A673 (cell line): ENCODE measurements around the gene TPSD1. TPM values are rescaled to one million over a fixed set of nuclear protein-coding genes. Genes with fewer than 3 reads are reported as not detected.
"Not testable (repeated sequence)": the region's sequence is repeated elsewhere in the genome, so short reads cannot be mapped to it uniquely, and the experiment has no call there.

Experiments
- BruUV-seq: library from RNA; stranded (reverse); fragments of 400-500 nt; replicated peaks from 2 replicates; lab custom pipeline; 2021; lab: Mats Ljungman, UMichigan
- CTCF ChIA-PET: fragments of 300-600 bp; sonication (Branson Sonifier 250); formaldehyde crosslinking; loops from one replicate; lab custom pipeline; 2022; ENCODE audit warnings: antibody characterized with exemption; lab: Charles Lee
- POLR2A ChIA-PET: fragments of 300-600 bp; sonication (Branson Sonifier 250); formaldehyde crosslinking; loops from one replicate; lab custom pipeline; 2022; ENCODE audit warnings: antibody characterized with exemption; ENCODE audit not compliant: low non-redundant PET; lab: Charles Lee
- DNase-seq: peaks from one replicate; pipeline ENCODE4 v3.0.0-alpha.2; 2015; ENCODE audit warnings: low spot score
- H3K27ac ChIP-seq: fragments of 200-600 bp; sonication (generic); 2 replicates; pipeline ENCODE4 v1.5.1; 2016; ENCODE audit warnings: mixed run types, low read depth, mild to moderate bottlenecking, mixed read lengths, antibody characterized with exemption, low read length; ENCODE audit not compliant: poor library complexity, severe bottlenecking
- H3K27me3 ChIP-seq: fragments of 200-600 bp; sonication (generic); replicated peaks from 2 replicates; pipeline ENCODE4 v1.6.1; 2017; ENCODE audit warnings: mixed run types, low read depth, mild to moderate bottlenecking, mixed read lengths, antibody characterized with exemption, low read length; ENCODE audit not compliant: insufficient read depth, poor library complexity
- H3K36me3 ChIP-seq: fragments of 200-600 bp; sonication (generic); 2 replicates; pipeline ENCODE4 v1.6.1; 2016; ENCODE audit warnings: mixed run types, mild to moderate bottlenecking, mixed read lengths, antibody characterized with exemption, low read length; ENCODE audit not compliant: insufficient read depth, poor library complexity, severe bottlenecking
- H3K4me1 ChIP-seq: fragments of 200-600 bp; sonication (generic); 2 replicates; pipeline ENCODE4 v1.6.1; 2017; ENCODE audit warnings: mixed run types, mild to moderate bottlenecking, mixed read lengths, antibody characterized with exemption, low read length; ENCODE audit not compliant: insufficient read depth, poor library complexity, severe bottlenecking
- H3K4me3 ChIP-seq: fragments of 200-600 bp; sonication (generic); 2 replicates; pipeline ENCODE4 v1.5.1; 2016; ENCODE audit warnings: low read depth, mixed run types, mild to moderate bottlenecking, mixed read lengths, low read length; ENCODE audit not compliant: poor library complexity, severe bottlenecking
- H3K9me3 ChIP-seq: fragments of 200-600 bp; sonication (generic); 2 replicates; pipeline ENCODE4 v1.6.1; 2016; ENCODE audit warnings: mixed run types, low read depth, mild to moderate bottlenecking, mixed read lengths, antibody characterized with exemption, low read length; ENCODE audit not compliant: poor library complexity, severe bottlenecking
- CTCF ChIP-seq: fragments of 300-800, 200-600 bp; sonication (generic); conservative IDR thresholded peaks from 2 replicates; pipeline ENCODE4 v1.5.1; 2017; ENCODE audit warnings: low read depth, mild to moderate bottlenecking, antibody characterized with exemption, low read length, moderate library complexity, mixed read lengths
- EZH2 ChIP-seq: fragments of 200-600 bp; sonication (generic); IDR thresholded peaks from 2 replicates; pipeline ENCODE4 v1.6.1; 2017; ENCODE audit warnings: borderline replicate concordance, low read depth, mild to moderate bottlenecking, mixed read lengths, antibody characterized with exemption, low read length; ENCODE audit not compliant: poor library complexity, severe bottlenecking
- intact Hi-C: fragments of 100-400 bp; cut with micrococcal nuclease; formaldehyde crosslinking; loops from one replicate; pipeline ENCODE4 v1.10.0; 2022; ENCODE audit not compliant: unreplicated experiment
- total RNA-seq: library from RNA; stranded (reverse); gene quantifications from 2 replicates; pipeline ENCODE4 v1.2.3, GENCODE V29; 2021

The TPSD1 gene
- total RNA-seq, 1 experiment from 2014 or later, result 2.3 TPM

GRCh38 chr16:1265090-1265630, 9.3 kb downstream of the TPSD1 start:
- no peak for DNase-seq
- TF ChIP-seq EZH2 (no peak), CTCF (no peak)
- Histone ChIP-seq H3K4me1 (no peaks in the 10 kb centered on the region), H3K27ac (no peak overlapping the region), H3K4me3 (no peak overlapping the region), H3K27me3 (no peaks in the 10 kb centered on the region), H3K36me3 (no peaks in the 10 kb centered on the region), H3K9me3 (no peaks in the 10 kb centered on the region)
- CTCF ChIA-PET, result interaction anchor here (0.6 kb wide), 1 partner anchor 1024 kb away, joined by 3 read pairs; no protein-coding TSS in a partner anchor
- POLR2A ChIA-PET, result no interaction called here
- intact Hi-C loops, result no loop called here
- BruUV-seq, result no TSS peak

GRCh38 chr16:1265826-1266225, 10.0 kb downstream of the TPSD1 start:
- intact Hi-C loops, result no loop called here
- H3K4me1 ChIP-seq, result peaks cover under 1% of the 10 kb centered on the region
- no TSS peak for BruUV-seq
- ChIA-PET CTCF (no interaction called here), POLR2A (no interaction called here)
- DNase-seq, result no peak
- H3K27me3 ChIP-seq, result no peaks in the 10 kb centered on the region
- H3K9me3 ChIP-seq, result no peaks in the 10 kb centered on the region
- no peak overlapping the region for H3K4me3 ChIP-seq
- TF ChIP-seq EZH2 (no peak), CTCF (no peak)
- no peak overlapping the region for H3K27ac ChIP-seq
- H3K36me3 ChIP-seq, result no peaks in the 10 kb centered on the region

GRCh38 chr16:1269418-1269817, 13.5 kb downstream of the TPSD1 start:
- H3K4me3 ChIP-seq, BruUV-seq, POLR2A ChIA-PET, H3K36me3 ChIP-seq, H3K27me3 ChIP-seq, DNase-seq, H3K27ac ChIP-seq, intact Hi-C loops, H3K9me3 ChIP-seq: not testable (repeated sequence)
- peaks cover 17% of the 10 kb centered on the region for H3K4me1 ChIP-seq
- CTCF ChIA-PET, result interaction anchor here (0.7 kb wide), 1 partner anchor 465 kb away, joined by 4 read pairs; no protein-coding TSS in a partner anchor

GRCh38 chr16:1271380-1271723, 15.5 kb downstream of the TPSD1 start:
- H3K27ac ChIP-seq, result no peak overlapping the region
- no peak for TF ChIP-seq EZH2
- BruUV-seq, result no TSS peak
- H3K36me3 ChIP-seq, result no peaks in the 10 kb centered on the region
- no peaks in the 10 kb centered on the region for H3K27me3 ChIP-seq
- no peak for DNase-seq
- no peak overlapping the region for H3K4me3 ChIP-seq
- intact Hi-C loops, result no loop called here
- CTCF ChIA-PET, result interaction anchor here (0.6 kb wide), 1 partner anchor 618 kb away, joined by 5 read pairs; no protein-coding TSS in a partner anchor
- POLR2A ChIA-PET, result no interaction called here
- H3K4me1 ChIP-seq, result peaks cover 17% of the 10 kb centered on the region
- H3K9me3 ChIP-seq, result no peaks in the 10 kb centered on the region

- intact Hi-C loops, H3K36me3 ChIP-seq, POLR2A ChIA-PET, H3K27ac ChIP-seq, H3K27me3 ChIP-seq, H3K9me3 ChIP-seq, BruUV-seq, H3K4me3 ChIP-seq: not testable (repeated sequence)
- peak; percentile 61 for DNase-seq
- CTCF ChIA-PET, result interaction anchor here (0.6 kb wide), 1 partner anchor 618 kb away, joined by 5 read pairs; no protein-coding TSS in a partner anchor
- peaks cover 17% of the 10 kb centered on the region for H3K4me1 ChIP-seq
Observed at GRCh38 chr16:1271724-1272413, 16.0 kb downstream of the TPSD1 start.
